ENCODE measurements around the gene BLM. TPM values are rescaled to one million over a fixed set of nuclear protein-coding genes. Genes with fewer than 3 reads are reported as not detected.

The BLM gene
- polyA plus RNA-seq, 3 donors from 2014 or later: 2.3 to 10.0 (median 7.5) TPM

GRCh38 chr15:90701880-90702630 is 15.1 kb upstream of the BLM start:
- peaks cover 0 to 5% (median 0%) of the 10 kb centered on the region in 6 donors for H3K9me3 Mint-ChIP-seq
- peak overlapping the region in 1 of 6 donors; percentile 83 for H3K27ac Mint-ChIP-seq
- peaks cover 8 to 12% (median 10%) of the 10 kb centered on the region in 3 donors for H3K36me3 Mint-ChIP-seq
- no peaks in the 10 kb centered on the region for H3K4me1 Mint-ChIP-seq
- H3K27me3 Mint-ChIP-seq (ENCODE audit: low read depth in 3 of 3): no peaks in the 10 kb centered on the region
- DNase-seq: no peak
- no peak overlapping the region for H3K4me3 Mint-ChIP-seq

GRCh38 chr15:90703455-90703854 is 13.7 kb upstream of the BLM start:
- Mint-ChIP-seq H3K27ac (no peak overlapping the region), H3K9me3 (peaks cover 0 to 5% (median 0%) of the 10 kb centered on the region in 6 donors), H3K4me1 (no peaks in the 10 kb centered on the region), H3K4me3 (no peak overlapping the region), H3K36me3 (peaks cover 8 to 12% (median 10%) of the 10 kb centered on the region in 3 donors), H3K27me3 (ENCODE audit: low read depth in 3 of 3) (no peaks in the 10 kb centered on the region)
- DNase-seq: no peak

- no peaks in the 10 kb centered on the region for H3K4me1 Mint-ChIP-seq
- no peak overlapping the region for H3K27ac Mint-ChIP-seq
- H3K4me3 Mint-ChIP-seq: no peak overlapping the region
Measured at GRCh38 chr15:90705212-90705611, 11.9 kb upstream of the BLM start.

GRCh38 chr15:90706394-90707327 is 10.5 kb upstream of the BLM start:
- Mint-ChIP-seq H3K4me1 (no peaks in the 10 kb centered on the region), H3K27ac (no peak overlapping the region), H3K4me3 (no peak overlapping the region), H3K36me3 (peaks cover 8 to 12% (median 10%) of the 10 kb centered on the region in 3 donors), H3K9me3 (peaks cover 0 to 5% (median 0%) of the 10 kb centered on the region in 6 donors), H3K27me3 (ENCODE audit: low read depth in 3 of 3) (no peaks in the 10 kb centered on the region)
- DNase-seq: no peak

More at GRCh38 chr15:90705212-90705611, 11.9 kb upstream of the BLM start:
- DNase-seq: no peak
- peaks cover 0 to 5% (median 0%) of the 10 kb centered on the region in 6 donors for H3K9me3 Mint-ChIP-seq
- peaks cover 8 to 12% (median 10%) of the 10 kb centered on the region in 3 donors for H3K36me3 Mint-ChIP-seq
- H3K27me3 Mint-ChIP-seq (ENCODE audit: low read depth in 3 of 3): no peaks in the 10 kb centered on the region

- no peak overlapping the region for H3K4me3 Mint-ChIP-seq
- peaks cover 0 to 5% (median 0%) of the 10 kb centered on the region in 6 donors for H3K9me3 Mint-ChIP-seq
- no peaks in the 10 kb centered on the region for H3K4me1 Mint-ChIP-seq
- no peak overlapping the region for H3K27ac Mint-ChIP-seq
- H3K27me3 Mint-ChIP-seq (ENCODE audit: low read depth in 3 of 3): no peaks in the 10 kb centered on the region
- DNase-seq: no peak
- H3K36me3 Mint-ChIP-seq: peaks cover 8 to 17% (median 8%) of the 10 kb centered on the region in 3 donors
Measured at GRCh38 chr15:90707489-90707888, 9.7 kb upstream of the BLM start.

- H3K27ac Mint-ChIP-seq: no peak overlapping the region
Measured at GRCh38 chr15:90708516-90708915, 8.6 kb upstream of the BLM start.

GRCh38 chr15:90709278-90709677 is 7.9 kb upstream of the BLM start:
- Mint-ChIP-seq H3K36me3 (peaks cover 0 to 18% (median 0%) of the 10 kb centered on the region in 3 donors), H3K27me3 (ENCODE audit: low read depth in 3 of 3) (no peaks in the 10 kb centered on the region), H3K27ac (no peak overlapping the region), H3K4me1 (no peaks in the 10 kb centered on the region), H3K9me3 (no peaks in the 10 kb centered on the region), H3K4me3 (no peak overlapping the region)
- no peak for DNase-seq

More at GRCh38 chr15:90708516-90708915, 8.6 kb upstream of the BLM start:
- no peaks in the 10 kb centered on the region for H3K9me3 Mint-ChIP-seq
- no peaks in the 10 kb centered on the region for H3K4me1 Mint-ChIP-seq
- DNase-seq: no peak
- peaks cover 1 to 19% (median 1%) of the 10 kb centered on the region in 3 donors for H3K36me3 Mint-ChIP-seq
- H3K4me3 Mint-ChIP-seq: no peak overlapping the region
- H3K27me3 Mint-ChIP-seq (ENCODE audit: low read depth in 3 of 3): no peaks in the 10 kb centered on the region

GRCh38 chr15:90710436-90711027 is 6.6 kb upstream of the BLM start:
- Mint-ChIP-seq H3K27me3 (ENCODE audit: low read depth in 3 of 3) (no peaks in the 10 kb centered on the region), H3K4me1 (no peaks in the 10 kb centered on the region), H3K36me3 (peaks cover 0 to 13% (median 0%) of the 10 kb centered on the region in 3 donors), H3K9me3 (no peaks in the 10 kb centered on the region), H3K27ac (no peak overlapping the region), H3K4me3 (no peak overlapping the region)
- no peak for DNase-seq

GRCh38 chr15:90711418-90711824 is 5.7 kb upstream of the BLM start:
- no peak for DNase-seq
- no peaks in the 10 kb centered on the region for H3K27me3 Mint-ChIP-seq (ENCODE audit: low read depth in 3 of 3)
- H3K4me3 Mint-ChIP-seq: no peak overlapping the region
- H3K9me3 Mint-ChIP-seq: no peaks in the 10 kb centered on the region
- no peak overlapping the region for H3K27ac Mint-ChIP-seq
- H3K36me3 Mint-ChIP-seq: peaks cover 0 to 10% (median 0%) of the 10 kb centered on the region in 3 donors
- peaks cover 8% of the 10 kb centered on the region in 2 donors for H3K4me1 Mint-ChIP-seq

- peaks cover 0 to 10% (median 0%) of the 10 kb centered on the region in 3 donors for H3K36me3 Mint-ChIP-seq
- no peak for DNase-seq
- no peaks in the 10 kb centered on the region for H3K9me3 Mint-ChIP-seq
- peaks cover 0 to under 1% (median 0%) of the 10 kb centered on the region in 3 donors for H3K27me3 Mint-ChIP-seq (ENCODE audit: low read depth in 3 of 3)
- H3K4me1 Mint-ChIP-seq: peaks cover 12 to 13% of the 10 kb centered on the region in 2 donors
- H3K4me3 Mint-ChIP-seq: no peak overlapping the region
- no peak overlapping the region for H3K27ac Mint-ChIP-seq
Measured at GRCh38 chr15:90711842-90712241, 5.3 kb upstream of the BLM start.

GRCh38 chr15:90713081-90713480 is 4.1 kb upstream of the BLM start:
- Mint-ChIP-seq H3K36me3 (peaks cover 0 to 10% (median 0%) of the 10 kb centered on the region in 3 donors), H3K27me3 (ENCODE audit: low read depth in 3 of 3) (peaks cover 0 to 6% (median 4%) of the 10 kb centered on the region in 3 donors), H3K27ac (no peak overlapping the region), H3K4me1 (peaks cover 24 to 25% of the 10 kb centered on the region in 2 donors), H3K4me3 (no peak overlapping the region), H3K9me3 (no peaks in the 10 kb centered on the region)
- no peak for DNase-seq

GRCh38 chr15:90716317-90716975 is 700 bp upstream of the BLM start:
- H3K36me3 Mint-ChIP-seq: peaks cover 0 to 10% (median 0%) of the 10 kb centered on the region in 3 donors
- no peaks in the 10 kb centered on the region for H3K9me3 Mint-ChIP-seq
- no peak for DNase-seq
- peaks cover 30 to 40% of the 10 kb centered on the region in 2 donors for H3K4me1 Mint-ChIP-seq
- H3K27me3 Mint-ChIP-seq (ENCODE audit: low read depth in 3 of 3): peaks cover 0 to 6% (median 4%) of the 10 kb centered on the region in 3 donors
- H3K27ac Mint-ChIP-seq: peak overlapping the region; percentile 84 to 98 (median 94)
- H3K4me3 Mint-ChIP-seq: peak overlapping the region; percentile 86 to 99 (median 98)

GRCh38 chr15:90718232-90718631 is 1.1 kb downstream of the BLM start:
- Mint-ChIP-seq H3K27me3 (ENCODE audit: low read depth in 3 of 3) (peaks cover 0 to 6% (median 4%) of the 10 kb centered on the region in 3 donors), H3K4me1 (peaks cover 30 to 40% of the 10 kb centered on the region in 2 donors), H3K9me3 (no peaks in the 10 kb centered on the region), H3K27ac (peak overlapping the region in 5 of 6 donors; percentile 23 to 97 (median 92)), H3K36me3 (peaks cover 0 to 3% (median 0%) of the 10 kb centered on the region in 3 donors), H3K4me3 (peak overlapping the region; percentile 86 to 99 (median 98))
- no peak for DNase-seq
